Stimulated activated CD4-positive, alpha-beta T cell treated with anti-CD3 and anti-CD28 coated beads, Interleukin-1b, Interleukin-23, amount 100 ng/mL, for 4 hours (primary cell): ENCODE data around the gene MAP3K4.

Experiments
- DNase-seq, 2 donors: peaks; one replicate each; pipeline ENCODE4 v3.0.0-alpha.2; 2020; ENCODE audit warnings: low read depth in 2 of 2

Gene MAP3K4

GRCh38 chr6:160991406-160992060 is at the start of gene MAP3K4:
MAP3K4 (plus strand) TSS chr6:160991769; CDS start chr6:160991932, 163 bp downstream.
- peak; percentile 75 to 81 for DNase-seq

- no peak for DNase-seq
Observed at GRCh38 chr6:160943997-160944396, 47.6 kb upstream of the MAP3K4 start.

- DNase-seq = no peak
Observed at GRCh38 chr6:160945516-160946177, 45.9 kb upstream of the MAP3K4 start.

DNA sequence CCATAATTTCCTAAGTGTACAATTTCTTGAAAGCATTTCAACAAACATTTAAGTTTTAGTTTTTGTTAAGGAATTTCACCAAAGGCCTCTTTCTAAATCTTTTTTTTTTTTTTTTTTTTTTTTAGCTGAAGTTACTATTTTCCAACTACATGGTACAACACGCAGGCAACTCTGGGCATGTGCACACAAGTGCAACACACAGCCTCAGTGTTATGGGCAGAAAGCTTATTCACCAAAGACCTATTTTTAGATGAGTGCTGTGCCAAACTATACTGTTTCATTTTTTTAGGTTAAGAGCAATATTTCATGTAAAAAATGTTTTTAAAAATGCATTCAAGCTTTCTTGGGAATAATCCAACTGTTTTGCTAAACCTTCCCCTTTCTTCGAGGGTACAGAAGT is 42.0 kb upstream of the MAP3K4 start:
- no peak for DNase-seq

GRCh38 chr6:160950507-160950906 is 41.1 kb upstream of the MAP3K4 start:
- no peak for DNase-seq

GRCh38 chr6:160951187-160952030 is 40.2 kb upstream of the MAP3K4 start:
- no peak for DNase-seq

DNA sequence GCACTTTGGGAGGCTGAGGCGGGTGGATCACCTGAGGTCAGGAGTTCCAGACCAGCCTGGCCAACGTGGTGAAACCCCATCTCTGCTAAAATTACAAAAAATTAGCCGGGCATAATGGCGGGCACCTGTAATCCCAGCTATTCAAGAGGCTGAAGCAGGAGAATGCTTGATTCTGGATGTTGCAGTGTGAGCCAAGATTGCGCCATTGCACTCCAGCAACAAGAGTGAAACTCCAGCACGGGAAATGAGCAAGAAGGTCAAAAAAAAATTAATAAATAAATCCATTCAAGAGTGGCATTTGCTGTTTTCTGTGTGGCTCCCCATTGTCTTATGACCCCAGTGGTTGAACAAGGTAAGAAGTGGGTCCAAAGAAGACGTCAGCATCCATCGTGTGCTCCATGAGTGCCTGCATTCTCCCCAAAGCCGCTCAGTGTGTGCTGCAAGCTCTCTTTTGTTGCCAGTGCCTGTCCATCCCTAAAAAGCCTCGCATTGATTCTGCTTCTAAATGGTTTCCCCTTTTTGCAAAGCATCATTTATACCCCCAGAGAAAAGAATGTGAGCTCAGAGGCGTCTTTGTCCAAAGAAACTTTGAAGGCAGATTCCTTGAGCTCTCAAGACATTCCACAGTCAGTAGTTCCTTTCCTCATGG is 38.8 kb upstream of the MAP3K4 start:
- DNase-seq = no peak

DNA sequence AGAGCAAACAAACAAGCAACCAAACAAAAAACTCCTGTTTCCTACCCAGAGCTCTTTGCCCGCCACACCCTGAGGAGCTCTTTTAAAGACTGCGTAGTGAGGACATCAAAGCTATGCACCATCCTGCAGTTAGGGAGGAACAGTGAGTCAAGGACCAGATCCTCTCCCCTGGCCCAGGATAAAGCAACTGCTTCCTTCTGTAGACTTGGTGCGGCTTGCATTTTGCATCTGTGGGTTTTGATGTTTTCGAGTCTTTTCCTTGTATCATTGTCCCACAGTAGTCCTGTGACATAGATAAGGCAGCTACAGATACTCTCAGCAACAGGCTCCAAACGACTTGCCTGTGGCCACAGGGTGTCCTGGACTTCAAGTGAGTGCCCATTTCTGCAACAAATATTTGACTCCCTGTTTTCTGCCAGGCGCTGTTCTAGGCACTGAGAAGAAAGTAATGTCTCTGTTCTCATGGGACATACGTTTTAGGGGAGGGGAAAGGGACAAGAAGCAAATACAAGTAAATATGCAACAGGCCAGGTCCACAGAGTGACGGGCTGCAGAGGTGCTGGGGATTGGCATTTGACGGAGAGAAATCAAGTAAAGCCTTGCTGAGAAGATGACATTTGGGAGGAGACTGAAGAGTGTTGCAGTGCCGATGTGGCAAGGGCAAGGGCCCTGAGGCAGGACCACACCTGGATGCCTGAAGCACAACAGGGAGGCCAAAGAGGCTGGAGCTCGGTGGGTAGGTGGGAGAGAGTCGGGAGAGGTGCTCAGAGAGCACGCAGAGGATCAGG is 35.9 kb upstream of the MAP3K4 start:
- DNase-seq = no peak

DNA sequence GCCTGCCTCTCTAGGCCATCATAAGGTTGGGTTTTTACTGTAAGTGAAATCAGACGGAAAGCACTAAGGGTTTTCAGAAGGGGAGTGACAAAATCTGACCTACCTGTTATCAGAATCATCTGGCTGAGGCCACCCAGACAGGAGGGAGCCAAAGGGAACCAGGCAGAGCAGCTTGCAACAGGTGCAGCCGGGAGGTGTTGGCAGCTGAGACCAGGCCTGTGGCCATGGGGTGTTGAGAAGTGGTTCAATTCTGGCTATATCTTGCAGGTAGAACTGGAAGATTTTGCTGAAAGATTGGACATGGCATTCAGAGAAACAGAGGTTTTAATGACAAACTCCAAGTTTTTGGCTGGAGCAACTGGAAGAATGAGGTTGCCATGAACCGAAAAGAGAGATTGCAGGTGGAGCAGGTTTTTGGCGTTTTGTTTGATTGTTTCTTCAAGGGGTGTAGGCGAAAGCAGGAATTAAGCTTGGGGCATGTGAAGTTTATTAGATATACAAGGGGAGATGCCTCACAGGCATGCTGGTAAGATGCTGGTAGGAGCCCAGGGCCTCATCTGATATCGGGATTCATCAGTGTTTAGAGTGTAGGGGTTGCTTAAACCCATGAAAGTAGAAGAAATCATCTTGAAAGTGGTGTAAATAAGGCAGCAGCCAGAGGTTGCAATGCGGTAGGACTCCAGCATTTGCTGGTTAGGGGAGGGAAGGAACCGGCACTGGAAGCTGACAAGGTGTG is 35.1 kb upstream of the MAP3K4 start:
- DNase-seq = no peak

DNA sequence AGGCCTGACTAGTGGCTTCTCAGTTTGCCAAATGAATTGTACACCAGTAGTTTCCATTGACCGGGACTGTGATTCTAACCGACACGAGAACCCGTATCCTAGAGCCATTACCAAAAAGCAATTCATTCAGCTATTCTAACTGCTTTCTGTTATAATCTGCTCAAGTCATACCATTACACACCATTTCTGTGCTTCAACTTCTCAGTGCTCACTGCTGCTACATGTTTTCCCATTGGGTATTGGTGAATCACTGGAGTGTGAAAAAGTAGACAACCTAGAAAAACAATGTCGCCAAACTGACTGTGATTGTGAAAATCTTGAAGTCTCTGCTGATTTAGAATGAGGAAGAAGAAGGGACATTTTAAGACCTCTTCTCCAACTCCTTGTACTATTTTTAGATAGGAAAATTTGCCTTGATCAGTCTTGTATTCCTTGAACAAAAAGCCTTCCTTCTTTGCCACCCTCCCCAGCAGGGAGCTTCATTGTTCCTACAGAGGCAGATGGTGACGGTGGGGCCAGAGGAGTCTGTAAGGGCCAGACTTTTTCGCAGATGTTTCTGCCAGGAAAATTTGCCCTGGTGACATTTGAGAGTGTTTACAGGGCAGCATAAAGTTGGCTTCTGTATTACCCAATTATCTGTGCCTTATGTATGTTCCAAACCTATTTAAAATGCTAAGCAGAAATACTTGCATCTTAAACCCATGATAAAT is 31.7 kb upstream of the MAP3K4 start:
- DNase-seq = no peak

- no peak for DNase-seq
Observed at GRCh38 chr6:160960839-160961238, 30.7 kb upstream of the MAP3K4 start.

- DNase-seq = no peak
Observed at GRCh38 chr6:160962835-160963623, 28.5 kb upstream of the MAP3K4 start.

DNA sequence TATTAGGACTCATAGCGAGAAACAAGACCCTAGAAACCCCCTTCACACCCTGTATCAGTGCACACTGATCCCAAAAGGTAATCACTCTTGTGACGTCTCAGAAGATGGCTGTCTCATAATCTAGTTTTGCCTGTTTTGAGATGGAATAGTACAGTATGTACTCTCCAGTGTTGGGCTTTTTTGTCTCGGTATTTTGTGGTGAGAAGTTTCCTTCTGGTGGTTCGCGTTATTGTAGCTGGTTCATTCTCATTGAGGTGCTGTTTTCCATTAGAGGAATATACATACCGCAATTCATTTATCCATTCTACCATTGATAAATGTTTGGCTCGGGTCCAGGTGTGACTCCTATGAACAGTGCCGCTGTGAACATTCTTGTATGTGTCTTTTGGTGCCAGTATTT is 27.9 kb upstream of the MAP3K4 start:
- DNase-seq = no peak

GRCh38 chr6:160965893-160966292 is 25.7 kb upstream of the MAP3K4 start:
- DNase-seq = no peak

DNA sequence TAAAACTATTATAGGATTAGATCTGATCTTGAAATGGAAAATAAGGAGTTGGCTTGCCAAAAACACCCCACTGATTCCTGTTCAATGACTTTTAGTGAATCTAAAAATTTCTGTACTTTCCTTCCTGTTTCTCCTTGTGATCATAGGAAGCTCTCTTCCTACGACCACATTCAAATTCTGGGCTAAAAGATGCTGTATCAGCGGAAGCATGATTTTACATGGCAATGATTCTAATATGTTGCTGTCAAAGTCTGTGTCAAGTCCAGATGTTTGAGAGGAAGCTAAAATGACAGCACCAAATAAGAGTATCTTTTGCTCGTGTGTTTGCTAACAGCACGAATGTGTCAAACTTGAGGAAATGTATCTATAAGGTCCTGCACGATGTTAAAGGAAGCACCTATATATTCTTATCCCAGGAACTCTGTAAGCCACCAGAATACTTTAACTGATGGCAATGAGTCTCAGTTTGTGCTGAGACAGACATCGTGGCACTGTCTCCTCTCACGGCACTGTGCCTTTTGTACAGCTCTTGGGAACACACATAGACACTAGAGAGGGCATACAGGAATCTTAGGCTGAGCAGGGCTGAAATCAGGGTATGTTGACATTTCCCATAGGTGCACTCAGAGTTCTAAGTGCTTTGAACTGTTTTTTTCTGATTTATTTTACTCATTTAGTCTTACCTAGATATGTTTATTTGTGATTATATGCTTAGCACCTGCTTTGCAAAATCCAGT is 24.9 kb upstream of the MAP3K4 start:
- no peak for DNase-seq

DNA sequence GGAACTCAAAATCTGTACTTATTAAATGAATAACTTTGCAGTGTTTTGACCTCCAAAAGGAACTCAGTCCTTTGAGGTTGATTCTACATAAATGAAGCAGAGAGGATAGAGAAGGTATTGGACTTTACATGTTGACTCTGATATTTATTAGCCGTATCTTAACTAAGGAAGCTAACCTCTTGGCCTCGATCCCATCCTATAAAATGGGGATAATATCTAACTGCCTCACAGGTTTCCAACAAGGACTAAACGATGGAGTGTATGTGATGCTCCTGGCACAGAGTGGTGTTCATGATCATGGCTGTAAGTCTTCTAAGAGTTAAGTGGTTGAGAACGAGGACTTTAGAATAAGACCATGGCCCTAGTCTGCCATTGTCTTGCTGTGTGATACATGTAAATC is 24.2 kb upstream of the MAP3K4 start:
- DNase-seq = no peak

- no peak for DNase-seq
Observed at GRCh38 chr6:160967833-160968232, 23.7 kb upstream of the MAP3K4 start.

- DNase-seq = no peak
Observed at GRCh38 chr6:160971171-160971570, 20.4 kb upstream of the MAP3K4 start.

GRCh38 chr6:160972111-160972510 is 19.5 kb upstream of the MAP3K4 start:
- no peak for DNase-seq
